Keratinocyte (primary cell): ENCODE results near the gene SATB1.

Experiments
- CTCF ChIP-seq, 3 experiments: IDR thresholded peaks in 1 of 3; conservative IDR thresholded peaks in 1 of 3; optimal IDR thresholded peaks in 1 of 3; 2 replicates in 2 of 3; 3 replicates in 1 of 3; pipeline versions ENCODE3 to v1.5.1; 2011; ENCODE audit warnings: low read length in 3 of 3, mild to moderate bottlenecking in 3 of 3, moderate library complexity in 2 of 3, control low read depth in 1 of 3, inconsistent platforms in 1 of 3; ENCODE audit not compliant: insufficient read depth in 2 of 3; ENCODE audit errors: extremely low read depth in 1 of 3
- EZH2 ChIP-seq: IDR thresholded peaks from one replicate; pipeline ENCODE4 v1.6.1; 2012; ENCODE audit warnings: inconsistent platforms, mild to moderate bottlenecking, low read length, moderate library complexity

- TF ChIP-seq EZH2 (peak; percentile 93), CTCF (optimal IDR thresholded peaks at IDR 0.05 in 1 of 3, IDR thresholded peaks at IDR 0.05 in 1 of 3, conservative IDR thresholded peaks at IDR 0.05 in 1 of 3; ENCODE audit: extremely low read depth in 1 of 3, insufficient read depth in 2 of 3, low read length in 3 of 3) (no peak)
Observed at GRCh38 chr3:18443665-18444594, 18.8 kb upstream of the SATB1 start.
